ENCODE measurements around the gene ANXA4. TPM values are rescaled to one million over a fixed set of nuclear protein-coding genes. Genes with fewer than 3 reads are reported as not detected.

The ANXA4 gene
- total and polyA plus RNA-seq, 2 donors = 23.3 to 45.3 TPM

Other genes starting within 250 kb of the ANXA4 start
- 17.4 TPM for gene AAK1, start 98.4 kb upstream of the ANXA4 start, total RNA-seq
- gene AAK1, start 98.4 kb upstream of the ANXA4 start, polyA plus RNA-seq = 26.6 TPM
- gene GMCL1, start 87.5 kb downstream of the ANXA4 start, total RNA-seq = 14.1 TPM
- gene GMCL1, start 87.5 kb downstream of the ANXA4 start, polyA plus RNA-seq = 19.8 TPM
- gene SNRNP27, start 151.8 kb downstream of the ANXA4 start, total RNA-seq = 65.0 TPM
- gene SNRNP27, start 151.8 kb downstream of the ANXA4 start, polyA plus RNA-seq = 64.3 TPM
- 12.7 TPM for gene MXD1, start 173.0 kb downstream of the ANXA4 start, total RNA-seq
- gene MXD1, start 173.0 kb downstream of the ANXA4 start, polyA plus RNA-seq = 12.8 TPM
- 1.5 TPM for gene ASPRV1, start 219.5 kb downstream of the ANXA4 start, total RNA-seq
- gene ASPRV1, start 219.5 kb downstream of the ANXA4 start, polyA plus RNA-seq = 7.1 TPM